Measurements from ENCODE around the gene EPS8. TPM values are rescaled to one million over a fixed set of nuclear protein-coding genes. Genes with fewer than 3 reads are reported as not detected.
A peak's percentile ranks its signal among the peaks of the same experiment; 100 is the strongest.

EPS8 gene
- total RNA-seq = 2.2 TPM

GRCh38 chr12:15789220-15790171 lies at the start of gene EPS8:
TSS of gene EPS8 (minus strand) at chr12:15789388. CDS start at chr12:15682951, 106,437 bp downstream.
- peak; percentile 80 to 92 (median 90) for DNase-seq (ENCODE audit: low read depth in 2 of 3, low spot score in 2 of 3)

GRCh38 chr12:15837141-15837790 lies 48.1 kb upstream of the EPS8 start:
- DNase-seq (ENCODE audit: low read depth in 2 of 3, low spot score in 2 of 3) = no peak

- no peak for DNase-seq (ENCODE audit: low read depth in 2 of 3, low spot score in 2 of 3)
These were observed 45.4 kb upstream of the EPS8 start for GRCh38 chr12:15834575-15834974.

- DNase-seq (ENCODE audit: low read depth in 2 of 3, low spot score in 2 of 3) = no peak
These were observed 42.3 kb upstream of the EPS8 start for GRCh38 chr12:15831315-15831978.

GRCh38 chr12:15830538-15830937 lies 41.4 kb upstream of the EPS8 start:
- no peak for DNase-seq (ENCODE audit: low read depth in 2 of 3, low spot score in 2 of 3)

GRCh38 chr12:15829949-15830348 lies 40.8 kb upstream of the EPS8 start:
- no peak for DNase-seq (ENCODE audit: low read depth in 2 of 3, low spot score in 2 of 3)

- no peak for DNase-seq (ENCODE audit: low read depth in 2 of 3, low spot score in 2 of 3)
These were observed 40.1 kb upstream of the EPS8 start for GRCh38 chr12:15829255-15829654.

GRCh38 chr12:15827136-15827535 lies 37.9 kb upstream of the EPS8 start:
- DNase-seq (ENCODE audit: low read depth in 2 of 3, low spot score in 2 of 3) = no peak

GRCh38 chr12:15824516-15824915 lies 35.3 kb upstream of the EPS8 start:
- DNase-seq (ENCODE audit: low read depth in 2 of 3, low spot score in 2 of 3) = no peak

- no peak for DNase-seq (ENCODE audit: low read depth in 2 of 3, low spot score in 2 of 3)
These were observed 34.4 kb upstream of the EPS8 start for GRCh38 chr12:15823360-15824128.

- DNase-seq (ENCODE audit: low read depth in 2 of 3, low spot score in 2 of 3) = no peak
These were observed 30.7 kb upstream of the EPS8 start for GRCh38 chr12:15819644-15820437.

- DNase-seq (ENCODE audit: low read depth in 2 of 3, low spot score in 2 of 3) = no peak
These were observed 29.2 kb upstream of the EPS8 start for GRCh38 chr12:15818418-15818817.

GRCh38 chr12:15815730-15816129 lies 26.5 kb upstream of the EPS8 start:
- DNase-seq (ENCODE audit: low read depth in 2 of 3, low spot score in 2 of 3) = no peak

GRCh38 chr12:15811214-15812127 lies 22.3 kb upstream of the EPS8 start:
- no peak for DNase-seq (ENCODE audit: low read depth in 2 of 3, low spot score in 2 of 3)

- DNase-seq (ENCODE audit: low read depth in 2 of 3, low spot score in 2 of 3) = no peak
These were observed 19.5 kb upstream of the EPS8 start for GRCh38 chr12:15808652-15809051.

GRCh38 chr12:15808250-15808649 lies 19.1 kb upstream of the EPS8 start:
- DNase-seq (ENCODE audit: low read depth in 2 of 3, low spot score in 2 of 3) = no peak

GRCh38 chr12:15806826-15807225 lies 17.6 kb upstream of the EPS8 start:
- no peak for DNase-seq (ENCODE audit: low read depth in 2 of 3, low spot score in 2 of 3)

All from hematopoietic multipotent progenitor cell (in vitro differentiated cells).